OCI-LY3 (cell line): ENCODE results near the gene KAZN.

Experiments
- H2AFZ ChIP-seq: fragments of 200-600, 300-600 bp; shearing (Covaris generic); 2 replicates; pipeline ENCODE4 v1.6.0; 2014; ENCODE audit warnings: antibody characterized with exemption, low read depth, low read length
- H3K27ac ChIP-seq: fragments of 200-600, 300-600 bp; sonication (generic); 2 replicates; pipeline ENCODE4 v1.5.1; 2014; ENCODE audit warnings: mild to moderate bottlenecking, low read length, moderate library complexity, mixed read lengths
- H3K27me3 ChIP-seq: fragments of 200-600, 300-600 bp; sonication (generic); 2 replicates; pipeline ENCODE4 v1.6.1; 2014; ENCODE audit warnings: low read depth, low read length, mixed read lengths
- H3K36me3 ChIP-seq: fragments of 200-600, 300-600 bp; sonication (generic); replicated peaks from 2 replicates; pipeline ENCODE3; 2014; ENCODE audit warnings: low read depth, low read length, mixed read lengths
- H3K4me1 ChIP-seq: fragments of 300-600, 200-600 bp; sonication (generic); 2 replicates; pipeline ENCODE4 v1.6.1; 2014; ENCODE audit warnings: low read length, mixed read lengths
- H3K4me2 ChIP-seq: fragments of 200-600, 300-600 bp; sonication (generic); 2 replicates; pipeline ENCODE4 v1.6.1; 2014; ENCODE audit warnings: low read length, mixed read lengths
- H3K4me3 ChIP-seq: fragments of 300-600, 200-600 bp; sonication (generic); 2 replicates; pipeline ENCODE4 v1.5.1; 2014; ENCODE audit warnings: antibody characterized with exemption, mild to moderate bottlenecking, low read length, moderate library complexity
- H3K79me2 ChIP-seq: fragments of 300-600, 200-600 bp; shearing (Covaris generic); 2 replicates; pipeline ENCODE4 v1.6.1; 2014; ENCODE audit warnings: mild to moderate bottlenecking, low read length, mixed read lengths
- H3K9ac ChIP-seq: fragments of 300-600, 200-600 bp; shearing (Covaris generic); 2 replicates; pipeline ENCODE4 v1.6.0; 2014; ENCODE audit warnings: mild to moderate bottlenecking, low read length, moderate library complexity
- H3K9me3 ChIP-seq: fragments of 200-600, 300-600 bp; shearing (Covaris generic); 2 replicates; pipeline ENCODE4 v1.6.1; 2014; ENCODE audit warnings: low read length, mixed read lengths; ENCODE audit not compliant: insufficient read depth
- H4K20me1 ChIP-seq: fragments of 200-600, 300-600 bp; sonication (generic); 2 replicates; pipeline ENCODE4 v1.6.1; 2016; ENCODE audit warnings: low read length, mixed read lengths; ENCODE audit not compliant: insufficient read depth
- CTCF ChIP-seq: fragments of 200-600, 300-600 bp; sonication (generic); IDR thresholded peaks from 2 replicates; pipeline ENCODE4 v1.5.1; 2014; ENCODE audit warnings: antibody characterized with exemption, low read length, low read depth
- EZH2phosphoT487 ChIP-seq: fragments of 200-600 bp; shearing (Covaris generic); IDR thresholded peaks from 2 replicates; pipeline ENCODE4 v1.6.1; 2018; ENCODE audit warnings: antibody characterized with exemption, mixed run types, low read depth

KAZN gene

GRCh38 chr1:15055736-15056415 is 457.4 kb downstream of the KAZN start:
- H3K4me2 ChIP-seq = no peak overlapping the region
- no peak overlapping the region for H2AFZ ChIP-seq
- H4K20me1 ChIP-seq = no peaks in the 10 kb centered on the region
- H3K36me3 ChIP-seq = no peaks in the 10 kb centered on the region
- H3K9ac ChIP-seq = no peak overlapping the region
- H3K79me2 ChIP-seq = no peaks in the 10 kb centered on the region
- H3K27me3 ChIP-seq = no peaks in the 10 kb centered on the region
- H3K27ac ChIP-seq = no peak overlapping the region
- no peak for TF ChIP-seq EZH2phosphoT487
- TF ChIP-seq CTCF = no peak
- H3K4me3 ChIP-seq = no peak overlapping the region
- no peaks in the 10 kb centered on the region for H3K9me3 ChIP-seq
- no peaks in the 10 kb centered on the region for H3K4me1 ChIP-seq

GRCh38 chr1:15056515-15057285 is 458.2 kb downstream of the KAZN start:
- Histone ChIP-seq H3K4me1 (no peaks in the 10 kb centered on the region), H3K9ac (no peak overlapping the region), H3K27ac (no peak overlapping the region), H3K36me3 (no peaks in the 10 kb centered on the region), H3K9me3 (no peaks in the 10 kb centered on the region), H4K20me1 (no peaks in the 10 kb centered on the region), H2AFZ (no peak overlapping the region), H3K4me3 (no peak overlapping the region), H3K4me2 (no peak overlapping the region), H3K79me2 (no peaks in the 10 kb centered on the region), H3K27me3 (no peaks in the 10 kb centered on the region)
- no peak for TF ChIP-seq CTCF
- TF ChIP-seq EZH2phosphoT487 = no peak

GRCh38 chr1:15057834-15058233 is 459.3 kb downstream of the KAZN start:
- H2AFZ ChIP-seq = no peak overlapping the region
- TF ChIP-seq EZH2phosphoT487 (no peak), CTCF (no peak)

GRCh38 chr1:15058261-15058660 is 459.8 kb downstream of the KAZN start:
- Histone ChIP-seq H2AFZ (no peak overlapping the region), H3K4me3 (no peak overlapping the region), H4K20me1 (no peaks in the 10 kb centered on the region), H3K79me2 (no peaks in the 10 kb centered on the region), H3K9ac (no peak overlapping the region), H3K27ac (no peak overlapping the region), H3K4me2 (no peak overlapping the region), H3K27me3 (no peaks in the 10 kb centered on the region), H3K36me3 (no peaks in the 10 kb centered on the region), H3K9me3 (no peaks in the 10 kb centered on the region), H3K4me1 (no peaks in the 10 kb centered on the region)
- TF ChIP-seq EZH2phosphoT487 (no peak), CTCF (no peak)

More at GRCh38 chr1:15057834-15058233, 459.3 kb downstream of the KAZN start:
- H3K27me3 ChIP-seq = no peaks in the 10 kb centered on the region
- no peaks in the 10 kb centered on the region for H4K20me1 ChIP-seq
- H3K79me2 ChIP-seq = no peaks in the 10 kb centered on the region
- H3K9ac ChIP-seq = no peak overlapping the region
- H3K4me1 ChIP-seq = no peaks in the 10 kb centered on the region
- no peak overlapping the region for H3K27ac ChIP-seq
- H3K36me3 ChIP-seq = no peaks in the 10 kb centered on the region
- H3K4me3 ChIP-seq = no peak overlapping the region
- H3K9me3 ChIP-seq = no peaks in the 10 kb centered on the region
- no peak overlapping the region for H3K4me2 ChIP-seq
